Femur (tissue), 1 donor: Measurements from ENCODE around the gene MSH5.

Experiments
- DNase-seq: peaks from one replicate; pipeline ENCODE4 v3.0.0-alpha.2; 2017

Gene MSH5

GRCh38 chr6:31713465-31713864, 26.3 kb upstream of the MSH5 start:
- no peak for DNase-seq

- no peak for DNase-seq
These were observed 25.7 kb upstream of the MSH5 start for GRCh38 chr6:31713991-31714684.

- peak; percentile 50 for DNase-seq
These were observed 24.5 kb upstream of the MSH5 start, which contains the start of gene LY6G6D for GRCh38 chr6:31715022-31715958. Gene LY6G6D (plus strand): TSS chr6:31715348. CDS start chr6:31715356, 8 bp downstream.

- DNase-seq: no peak
These were observed 22.1 kb upstream of the MSH5 start for GRCh38 chr6:31717499-31718222.

GRCh38 chr6:31718265-31718664, 21.5 kb upstream of the MSH5 start:
- no peak for DNase-seq

- no peak for DNase-seq
These were observed 20.8 kb upstream of the MSH5 start for GRCh38 chr6:31719001-31719400.

GRCh38 chr6:31720196-31720770, 19.5 kb upstream of the MSH5 start:
- no peak for DNase-seq

- no peak for DNase-seq
These were observed 18.3 kb upstream of the MSH5 start, which contains the start of gene LY6G6C for GRCh38 chr6:31721351-31722020. Gene LY6G6C (minus strand): TSS chr6:31721746. CDS start chr6:31721679, 67 bp downstream.

GRCh38 chr6:31722173-31722572, 17.6 kb upstream of the MSH5 start:
- no peak for DNase-seq

- DNase-seq: no peak
These were observed 16.4 kb upstream of the MSH5 start, which contains the start of gene MPIG6B for GRCh38 chr6:31723245-31723979. Gene MPIG6B (plus strand): TSS chr6:31723373. CDS start chr6:31723384, 11 bp downstream.

- no peak for DNase-seq
These were observed 15.7 kb upstream of the MSH5 start for GRCh38 chr6:31723980-31724691.

GRCh38 chr6:31725502-31726350, 14.1 kb upstream of the MSH5 start:
- no peak for DNase-seq

- no peak for DNase-seq
These were observed 12.6 kb upstream of the MSH5 start for GRCh38 chr6:31727034-31727716.

GRCh38 chr6:31727717-31728671, 11.8 kb upstream of the MSH5 start:
- DNase-seq: no peak

- DNase-seq: no peak
These were observed 10.9 kb upstream of the MSH5 start, which contains the start of gene DDAH2 for GRCh38 chr6:31728767-31729514. Gene DDAH2 (minus strand): TSS chr6:31729299. CDS start chr6:31729161, 138 bp downstream.

GRCh38 chr6:31729515-31729978, 10.3 kb upstream of the MSH5 start:
- peak; percentile 94 for DNase-seq
